ENCODE data around the gene P2RX1.
A peak's percentile ranks its signal among the peaks of the same experiment; 100 is the strongest.

Gene P2RX1

GRCh38 chr17:3889325-3890012 lies 26.8 kb downstream of the P2RX1 start:
- no peak for DNase-seq (ENCODE audit: low read depth, low spot score)

DNA sequence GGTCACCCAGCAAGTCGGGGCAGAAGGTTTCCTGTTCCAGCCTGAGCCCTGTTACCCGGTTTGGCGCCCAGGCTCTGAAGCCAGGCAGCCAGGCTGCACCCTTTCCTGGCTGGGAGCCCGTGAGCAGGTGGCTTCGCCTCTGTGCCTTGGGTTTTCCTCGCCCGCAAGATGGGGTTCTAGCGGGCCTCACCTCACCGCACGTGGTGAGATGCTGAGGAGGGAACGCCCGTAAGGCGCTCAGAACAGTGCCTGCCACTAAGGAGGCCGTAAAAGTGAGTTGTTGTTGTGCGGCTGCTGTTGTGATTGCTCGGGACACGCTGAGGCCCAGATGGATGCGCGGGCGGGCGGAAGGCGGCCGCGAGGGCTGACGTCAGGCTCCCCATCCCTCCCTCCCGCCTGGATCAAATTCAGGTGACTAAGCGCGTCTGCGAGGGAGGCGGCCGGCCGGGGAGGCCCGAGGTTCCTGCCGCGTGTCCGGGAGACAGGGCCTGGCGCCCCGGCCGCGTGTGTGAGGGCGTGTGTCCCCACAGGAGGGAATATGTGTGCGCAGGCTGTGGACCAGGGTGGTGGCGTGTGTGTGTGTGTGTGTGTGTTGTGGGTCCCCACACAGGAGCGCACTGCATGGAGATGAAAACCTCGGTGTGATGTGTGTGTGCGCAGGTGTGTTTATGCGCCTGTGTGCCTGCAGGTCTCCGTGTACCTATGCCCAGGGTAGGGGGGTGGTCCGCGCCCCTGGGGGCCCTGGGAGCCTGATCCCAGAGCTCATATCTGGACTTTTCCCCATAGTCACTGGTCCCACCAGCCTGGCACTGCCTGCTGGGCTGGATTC lies 27.7 kb downstream of the P2RX1 start:
- no peak for DNase-seq (ENCODE audit: low read depth, low spot score)

- DNase-seq (ENCODE audit: low read depth, low spot score): no peak
Measured at GRCh38 chr17:3887804-3888203, 28.5 kb downstream of the P2RX1 start.

GRCh38 chr17:3887394-3887793 lies 28.9 kb downstream of the P2RX1 start:
- DNase-seq (ENCODE audit: low read depth, low spot score): no peak

- no peak for DNase-seq (ENCODE audit: low read depth, low spot score)
Measured at GRCh38 chr17:3886776-3887175, 29.5 kb downstream of the P2RX1 start.

GRCh38 chr17:3885970-3886369 lies 30.3 kb downstream of the P2RX1 start:
- DNase-seq (ENCODE audit: low read depth, low spot score): peak; percentile 64

GRCh38 chr17:3885271-3885670 lies 31.0 kb downstream of the P2RX1 start:
- DNase-seq (ENCODE audit: low read depth, low spot score): peak; percentile 41

DNA sequence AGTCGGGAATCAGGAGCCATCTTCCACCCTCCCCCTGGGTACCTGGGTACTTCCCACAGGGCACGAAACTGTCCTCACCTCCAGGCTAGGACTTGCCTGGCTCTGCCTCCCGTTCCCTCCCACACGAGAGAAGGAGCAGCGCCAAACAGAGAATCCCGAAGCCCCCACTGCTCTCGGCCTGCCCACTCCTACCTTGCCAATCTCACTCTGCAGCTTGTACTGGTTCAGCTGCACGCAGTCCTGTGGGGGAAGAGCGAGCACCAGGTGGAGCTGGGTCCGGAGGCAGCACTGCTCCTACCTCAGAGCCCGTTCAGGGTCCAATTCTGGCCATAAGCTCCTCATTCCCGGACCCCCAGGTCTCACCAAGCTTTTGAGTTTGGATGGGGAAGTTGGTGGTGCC lies 32.1 kb downstream of the P2RX1 start:
- DNase-seq (ENCODE audit: low read depth, low spot score): no peak

DNA sequence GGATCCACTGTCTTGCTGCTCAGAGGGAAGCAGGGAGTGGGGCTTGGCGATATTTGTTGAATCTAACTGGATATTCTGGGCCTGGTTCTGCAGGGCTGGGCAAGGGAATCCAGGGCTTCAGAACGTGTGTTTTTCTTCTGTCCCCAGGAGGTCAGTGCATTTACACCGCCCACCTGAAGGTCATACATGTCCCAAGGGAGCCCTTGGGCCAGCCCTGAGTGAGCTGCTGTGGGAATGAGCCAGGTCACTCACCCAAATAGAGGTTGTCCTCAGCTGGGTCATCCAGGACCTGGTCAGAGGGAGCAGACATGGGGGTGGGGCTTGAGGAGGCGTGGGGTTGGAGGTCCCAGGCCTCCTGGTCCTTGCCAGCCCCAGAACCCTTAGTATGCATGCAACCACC lies 34.0 kb downstream of the P2RX1 start:
- DNase-seq (ENCODE audit: low read depth, low spot score): no peak

DNA sequence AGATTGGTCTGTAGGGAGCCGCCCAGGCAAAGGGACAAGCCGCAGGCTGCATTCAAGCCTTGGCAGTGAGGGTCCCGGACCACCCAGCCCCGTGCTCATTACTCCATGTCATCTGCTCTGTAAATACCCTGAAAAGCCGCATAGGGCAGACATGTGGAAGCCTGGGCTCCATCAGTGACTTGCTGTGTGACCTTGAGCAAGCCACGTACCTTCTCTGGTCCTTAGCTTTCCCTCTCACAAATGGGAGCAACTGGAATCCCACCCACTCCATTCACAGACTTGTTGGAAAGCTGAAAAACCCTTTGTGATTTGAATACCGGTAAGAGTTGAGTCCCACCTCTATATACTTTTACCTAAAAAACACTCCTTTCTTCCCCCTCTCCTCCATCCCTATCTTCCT lies 35.3 kb downstream of the P2RX1 start:
- no peak for DNase-seq (ENCODE audit: low read depth, low spot score)

- DNase-seq (ENCODE audit: low read depth, low spot score): no peak
Measured at GRCh38 chr17:3879591-3880417, 36.5 kb downstream of the P2RX1 start.

GRCh38 chr17:3879186-3879585 lies 37.1 kb downstream of the P2RX1 start:
- DNase-seq (ENCODE audit: low read depth, low spot score): peak; percentile 71

GRCh38 chr17:3877220-3877619 lies 39.0 kb downstream of the P2RX1 start:
- DNase-seq (ENCODE audit: low read depth, low spot score): no peak

DNA sequence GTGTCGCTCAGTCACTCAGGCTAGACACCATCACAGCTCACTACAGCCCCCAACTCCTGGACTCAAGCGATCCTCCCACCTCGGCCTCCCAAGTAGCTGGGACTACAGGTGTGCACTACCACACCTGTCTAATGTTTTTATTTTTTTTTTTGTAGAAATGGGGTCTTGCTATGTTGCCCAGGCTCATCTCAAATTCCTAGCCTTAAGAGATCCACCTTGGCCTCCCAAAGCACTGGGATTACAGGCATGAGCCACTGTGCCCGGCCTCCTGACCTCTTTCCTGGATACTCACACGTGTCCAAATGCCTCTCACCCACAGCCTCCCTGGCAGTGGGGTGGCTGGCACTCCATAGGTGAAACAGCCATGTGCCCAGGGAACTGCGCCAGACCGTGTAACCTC lies 40.9 kb downstream of the P2RX1 start:
- no peak for DNase-seq (ENCODE audit: low read depth, low spot score)

DNA sequence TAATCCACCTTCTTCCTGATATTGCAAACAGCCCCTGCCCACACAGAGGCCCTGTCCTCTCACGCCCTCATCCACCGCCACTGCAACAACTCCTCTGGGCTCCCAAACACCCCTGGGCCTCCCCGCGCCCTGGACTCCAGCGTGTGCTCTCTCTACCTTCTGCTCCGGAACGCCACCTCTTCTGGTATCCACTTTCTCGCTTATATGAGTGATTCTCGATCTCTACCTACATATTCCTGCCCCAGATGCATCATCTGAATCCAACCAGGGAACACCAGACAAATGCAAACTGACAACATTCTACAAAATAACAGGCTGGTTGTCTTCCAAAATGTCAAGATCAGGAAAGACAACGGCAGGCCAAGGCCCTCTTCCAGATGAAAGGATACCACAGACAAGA lies 42.4 kb downstream of the P2RX1 start:
- DNase-seq (ENCODE audit: low read depth, low spot score): no peak

- DNase-seq (ENCODE audit: low read depth, low spot score): no peak
Measured at GRCh38 chr17:3870871-3871306, 45.4 kb downstream of the P2RX1 start.

DNA sequence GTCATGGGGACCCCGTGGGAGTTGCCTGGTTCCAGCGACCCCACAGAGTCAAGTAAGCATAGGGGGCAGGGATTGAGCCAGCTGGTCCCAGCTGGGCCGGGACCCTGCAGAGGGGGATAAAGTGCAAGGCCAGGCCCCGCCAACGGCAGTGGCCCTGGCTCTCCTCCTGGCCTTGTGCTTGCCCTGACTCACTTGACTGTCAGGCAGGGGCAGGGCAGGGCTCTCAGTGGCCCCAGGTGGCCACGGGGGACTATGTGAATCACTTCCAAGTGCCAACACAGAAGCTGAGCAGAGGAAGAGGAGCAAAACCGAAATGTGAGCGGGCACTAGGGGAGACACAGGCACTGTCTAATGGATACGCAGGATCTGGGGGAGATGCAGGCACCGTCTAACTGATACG lies 48.7 kb downstream of the P2RX1 start:
- no peak for DNase-seq (ENCODE audit: low read depth, low spot score)

GRCh38 chr17:3867106-3867505 lies 49.2 kb downstream of the P2RX1 start:
- no peak for DNase-seq (ENCODE audit: low read depth, low spot score)

DNA sequence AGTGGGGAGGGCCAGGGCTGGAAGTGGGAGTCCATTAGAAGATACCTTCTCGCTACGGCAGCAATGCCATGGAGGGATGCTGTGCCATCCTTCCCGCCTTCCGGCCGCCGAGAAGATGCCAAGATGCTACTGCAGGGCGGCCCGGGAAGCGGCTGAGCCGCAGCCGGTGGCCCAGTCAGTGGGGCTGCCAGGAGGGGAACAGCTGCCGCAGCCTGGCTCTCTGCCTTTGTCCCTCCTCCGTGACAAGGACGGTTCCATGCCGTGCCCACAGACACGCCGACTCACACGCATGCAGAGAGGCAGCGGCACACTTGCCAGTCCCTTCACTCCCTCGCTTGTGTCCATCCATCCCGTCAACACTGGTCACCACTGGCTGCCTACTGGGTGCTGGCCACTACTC lies 50.0 kb downstream of the P2RX1 start:
- DNase-seq (ENCODE audit: low read depth, low spot score): no peak

DNA sequence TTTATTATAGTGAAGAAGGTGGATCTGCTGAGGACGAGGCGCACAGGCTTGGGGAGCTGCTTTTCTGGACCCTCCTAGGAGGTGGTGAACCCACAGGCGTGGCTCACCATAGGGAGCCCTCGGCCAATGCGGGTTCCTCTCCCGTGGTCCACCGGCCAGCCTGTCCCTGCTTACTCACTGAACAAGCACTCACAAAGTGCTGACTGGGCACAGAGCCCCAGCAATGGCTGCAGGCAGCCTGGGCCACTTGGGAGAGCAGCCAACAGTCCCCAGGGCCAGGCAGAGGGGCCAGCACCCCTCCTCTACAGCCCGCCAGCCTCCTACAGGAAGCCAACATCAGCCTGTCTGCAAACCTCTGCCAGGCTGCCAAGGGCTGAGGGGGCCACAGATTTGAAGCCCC lies 51.1 kb downstream of the P2RX1 start:
- DNase-seq (ENCODE audit: low read depth, low spot score): no peak

DNA sequence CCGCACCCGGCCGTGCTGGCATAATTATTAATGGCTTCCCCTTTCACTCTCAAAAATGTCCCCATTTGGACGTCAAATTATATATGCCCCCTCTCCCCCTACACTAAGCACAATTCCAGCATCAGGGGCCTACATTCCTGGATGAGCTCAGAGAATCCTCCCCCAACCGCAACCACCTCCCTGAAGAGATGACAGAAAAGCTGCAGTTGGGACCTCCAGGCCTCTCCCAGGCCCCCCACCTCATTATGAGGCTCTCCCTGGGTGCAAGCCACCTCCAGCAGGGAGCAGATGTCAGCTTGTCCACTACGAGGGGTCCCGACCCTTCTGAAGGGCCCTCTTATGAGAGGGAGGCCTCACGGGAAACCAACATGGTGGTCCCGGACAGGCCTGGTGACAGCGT lies 51.7 kb downstream of the P2RX1 start:
- DNase-seq (ENCODE audit: low read depth, low spot score): no peak
